K562 (cell line): Measurements from ENCODE around the gene SLC9B2. TPM values are rescaled to one million over a fixed set of nuclear protein-coding genes. Genes with fewer than 3 reads are reported as not detected.

ENCODE experiments used
- ATAC-seq: fragments of 200-7000 bp; cut with Tn5 transposase; 3 replicates; pipeline ENCODE4 v1.9.1; 2020; ENCODE audit warnings: moderate library complexity
- BruUV-seq: library from RNA; stranded (reverse); fragments of 400-500 nt; replicated peaks from 2 replicates; lab custom pipeline; 2021; lab: Mats Ljungman, UMichigan
- CTCF ChIA-PET: fragments of 300-600 bp; formaldehyde crosslinking; extraction: SDS; loops from one replicate; lab custom pipeline; 2021; ENCODE audit warnings: low intra/inter-chr PET ratio; lab: Yijun Ruan, JAX
- POLR2A ChIA-PET: fragments of 300-600, 350-650 bp; sonication (Branson Sonifier 250); formaldehyde crosslinking; extraction: SDS; loops from one replicate; lab custom pipeline; 2021; ENCODE audit warnings: antibody characterized with exemption, inconsistent platforms; lab: Yijun Ruan, JAX
- DNase-seq, 4 experiments: peaks; one replicate each; pipeline versions ENCODE4 v3.0.0 to v3.0.0-alpha.2; 2011 to 2018; ENCODE audit warnings: low spot score in 3 of 4, mixed read lengths in 3 of 4; ENCODE audit errors: extremely low read depth in 1 of 4
- FAIRE-seq: peaks from 2 replicates; lab custom pipeline; 2011; peaks lifted over from hg19 to GRCh38; lab: Jason Lieb, UNC
- H2AFZ ChIP-seq: 2 replicates; pipeline ENCODE4 v1.6.0; 2011; ENCODE audit warnings: low read depth, low read length, control low read depth, inconsistent platforms
- H3K27ac ChIP-seq: fragments of 200-600 bp; 3 replicates; pipeline ENCODE4 v1.8.0; 2011; ENCODE audit warnings: low read depth, mild to moderate bottlenecking, control low read depth, inconsistent platforms, low read length, moderate library complexity, mixed read lengths; ENCODE audit errors: extremely low read depth
- H3K27me3 ChIP-seq, 2 experiments: fragments of 300-600 bp in 1 of 2; 2 replicates in 1 of 2; 3 replicates in 1 of 2; pipeline versions ENCODE4 v1.6.0 to v1.8.0; 2011; ENCODE audit warnings: inconsistent platforms in 2 of 2, low read length in 2 of 2, mild to moderate bottlenecking in 1 of 2, mixed read lengths in 1 of 2, moderate library complexity in 1 of 2; ENCODE audit not compliant: control insufficient read depth in 2 of 2, insufficient read depth in 2 of 2
- H3K36me3 ChIP-seq: fragments of 300-600 bp; 3 replicates; pipeline ENCODE4 v1.8.0; 2011; ENCODE audit warnings: mild to moderate bottlenecking, low read length, inconsistent platforms; ENCODE audit not compliant: control insufficient read depth, insufficient read depth
- H3K4me1 ChIP-seq, 2 experiments: fragments of 200-600 bp in 1 of 2; replicated peaks in 1 of 2; 2 replicates in 1 of 2; 3 replicates in 1 of 2; pipeline versions ENCODE4 v1.5.1 to v1.8.0; 2011; ENCODE audit warnings: inconsistent platforms in 2 of 2, low read length in 2 of 2, mild to moderate bottlenecking in 1 of 2, mixed read lengths in 1 of 2, moderate library complexity in 1 of 2; ENCODE audit not compliant: control insufficient read depth in 2 of 2, insufficient read depth in 2 of 2
- H3K4me2 ChIP-seq: 2 replicates; pipeline ENCODE4 v1.6.1; 2011; ENCODE audit warnings: low read length, control low read depth, inconsistent platforms, mixed read lengths; ENCODE audit not compliant: insufficient read depth
- H3K4me3 ChIP-seq: fragments of 200-600 bp; sonication (generic), shearing (Covaris generic); 2 replicates; pipeline ENCODE4 v1.5.1; 2016; ENCODE audit warnings: control low read depth, inconsistent platforms
- H3K79me2 ChIP-seq: fragments of 200-600 bp; 3 replicates; pipeline ENCODE4 v1.8.0; 2011; ENCODE audit warnings: low read length, inconsistent platforms; ENCODE audit not compliant: control insufficient read depth, insufficient read depth
- H3K9ac ChIP-seq, 2 experiments: 2 replicates each; pipeline versions ENCODE4 v1.6.0 to v1.6.1; 2011; ENCODE audit warnings: low read depth in 2 of 2, low read length in 2 of 2, control low read depth in 1 of 2, inconsistent platforms in 1 of 2, mild to moderate bottlenecking in 1 of 2, mixed read lengths in 1 of 2; ENCODE audit not compliant: insufficient read depth in 1 of 2
- H3K9me1 ChIP-seq: one replicate; pipeline ENCODE4 v1.6.0; 2011; ENCODE audit warnings: inconsistent platforms, mild to moderate bottlenecking, low read length, moderate library complexity; ENCODE audit not compliant: control insufficient read depth, insufficient read depth
- H3K9me3 ChIP-seq: replicated peaks from 2 replicates; pipeline ENCODE4 v1.5.1; 2011; ENCODE audit warnings: low read depth, low read length, inconsistent platforms; ENCODE audit not compliant: control insufficient read depth, insufficient read depth
- H4K20me1 ChIP-seq: replicated peaks from 2 replicates; pipeline ENCODE4 v1.6.1; 2011; ENCODE audit warnings: low read length, inconsistent platforms, mixed read lengths; ENCODE audit not compliant: control insufficient read depth, insufficient read depth
- ETS2 ChIP-seq: IDR thresholded peaks from 2 replicates; pipeline ENCODE4 v1.6.1; 2016; ENCODE audit warnings: borderline replicate concordance, missing genetic modification characterization, mild to moderate bottlenecking, moderate library complexity, missing compliant biosample characterization; ENCODE audit not compliant: poor library complexity, severe bottlenecking
- HNRNPL ChIP-seq: fragments of 200-400 bp; formaldehyde crosslinking; IDR thresholded peaks from 2 replicates; pipeline ENCODE4 v1.6.1; 2017; ENCODE audit warnings: low read depth, mild to moderate bottlenecking, low read length
- KDM1A ChIP-seq, 2 experiments: fragments of 450-650 bp; IDR thresholded peaks; 2 replicates each; pipeline ENCODE4 v1.6.1; 2016; ENCODE audit warnings: mild to moderate bottlenecking in 2 of 2
- KLF1 ChIP-seq: fragments of 450-650 bp; IDR thresholded peaks from 2 replicates; pipeline ENCODE4 v1.6.1; 2016; ENCODE audit warnings: missing genetic modification characterization, missing compliant biosample characterization
- PTRF ChIP-seq: fragments of 450-650 bp; IDR thresholded peaks from 2 replicates; pipeline ENCODE4 v1.6.1; 2016; ENCODE audit warnings: mild to moderate bottlenecking, missing genetic modification characterization, missing compliant biosample characterization
- TBL1XR1 ChIP-seq, 2 experiments: IDR thresholded peaks; 2 replicates each; pipeline ENCODE4 v1.6.1; 2012; ENCODE audit warnings: improper control_type of control experiment in 2 of 2, low read length in 2 of 2, mild to moderate bottlenecking in 1 of 2
- ZNF316 ChIP-seq: fragments of 450-650 bp; IDR thresholded peaks from 2 replicates; pipeline ENCODE4 v1.6.1; 2016
- WGBS: fragments of 100-300 bp; shearing (Covaris generic); methylation state at CpG from one replicate; pipeline ENCODE4 v1.1.6; 2016; ENCODE audit warnings: low coverage, mixed read lengths; ENCODE audit not compliant: insufficient coverage; ENCODE audit errors: missing lambda C conversion rate; 5-methylcytosine and 5-hydroxymethylcytosine counted together
- in situ Hi-C: fragments of 300-500 bp; cut with MboI; formaldehyde crosslinking; loops from 4 replicates; pipeline ENCODE4 v1.15.0; 2018; ENCODE audit warnings: inconsistent platforms, mixed read lengths
- intact Hi-C: fragments of 100-400 bp; cut with micrococcal nuclease; formaldehyde crosslinking; loops from 2 replicates; pipeline ENCODE4 v1.14.2; 2022
- polyA plus RNA-seq, 8 experiments: library from polyadenylated mRNA; depleted of rRNA in 4 of 8; stranded (reverse) in 5 of 8; unstranded in 3 of 8; fragments of >200 nt; fragmentation: Nextera tagmentation in 2 of 8; fragmentation: Illumina TruSeq in 1 of 8; extraction: Ambion mirVana in 2 of 8; extraction: Trizol in 1 of 8; gene quantifications; 2 replicates each; pipeline versions ENCODE4 v1.2.1 to v1.2.3, GENCODE V29; 2011 to 2014; ENCODE audit warnings: inconsistent platforms in 1 of 8, missing spikeins in 1 of 8
- total RNA-seq, 7 experiments: library from RNA; depleted of rRNA in 6 of 7; stranded (reverse); fragments of >200 nt in 6 of 7; fragmentation: Illumina TruSeq in 2 of 7; extraction: Trizol in 2 of 7; gene quantifications; 2 replicates each; pipeline versions ENCODE4 v1.2.1 to v1.2.3, GENCODE V29; 2011 to 2021; ENCODE audit warnings: low replicate concordance in 1 of 7
- TF ChIP-seq, protein P1 (sequence below): fragments of 250-450 bp; sonication (Bioruptor Pico); IDR thresholded peaks from 2 replicates; pipeline ENCODE4 v1.8.0; 2021; ENCODE audit warnings: moderate library complexity, mild to moderate bottlenecking, inconsistent platforms

SLC9B2 gene
- total and polyA plus RNA-seq, 9 of the 15 experiments (the other 6 are each of a cell fraction or from before 2014, with no cell fraction given) = 6.6 to 14.6 (median 11.4) TPM

DNA sequence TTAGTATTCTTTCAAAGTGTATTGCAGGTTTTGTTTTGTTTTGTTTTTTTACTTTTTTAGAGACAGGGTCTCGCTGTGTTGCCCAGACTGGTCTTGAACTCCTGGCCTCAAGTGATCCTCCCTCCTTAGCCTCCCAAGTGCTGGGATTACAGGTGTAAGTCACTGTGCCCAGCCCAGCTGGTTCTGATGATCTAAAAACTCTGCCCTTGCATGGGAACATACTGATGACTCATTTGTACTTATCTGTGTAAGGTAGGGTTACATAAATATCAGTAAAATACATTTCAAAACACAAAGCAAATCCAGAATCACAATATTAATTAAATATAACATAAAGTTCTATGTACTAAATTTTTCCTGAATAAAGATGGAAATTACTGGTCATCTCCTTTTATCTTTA, 49.7 kb downstream of the SLC9B2 start:
- Histone ChIP-seq H2AFZ (no peak overlapping the region), H3K9ac (no peak overlapping the region), H3K4me2 (no peak overlapping the region), H3K9me1 (no peaks in the 10 kb centered on the region), H3K9me3 (no peaks in the 10 kb centered on the region), H3K27me3 (no peaks in the 10 kb centered on the region), H3K79me2 (no peaks in the 10 kb centered on the region), H3K36me3 (no peaks in the 10 kb centered on the region), H4K20me1 (no peaks in the 10 kb centered on the region), H3K4me1 (no peaks in the 10 kb centered on the region; a peak in 1 of 5 replicates), H3K4me3 (no peak overlapping the region), H3K27ac (no peak overlapping the region)
- no peak for TF ChIP-seq KDM1A (IDR thresholded peaks at IDR 0.05)
- no peak for TF ChIP-seq HNRNPL
- no peak for TF ChIP-seq KLF1 (tag)
- 44% methylated on average over 1 of the region's 1 CpG for WGBS
- intact Hi-C loops (no loop called here), in situ Hi-C loops (no loop called here)
- POLR2A ChIA-PET = no interaction called here
- no peak for DNase-seq
- no peak for ATAC-seq
- no peak for FAIRE-seq
- no TSS peak for BruUV-seq
- CTCF ChIA-PET = no interaction called here

DNA sequence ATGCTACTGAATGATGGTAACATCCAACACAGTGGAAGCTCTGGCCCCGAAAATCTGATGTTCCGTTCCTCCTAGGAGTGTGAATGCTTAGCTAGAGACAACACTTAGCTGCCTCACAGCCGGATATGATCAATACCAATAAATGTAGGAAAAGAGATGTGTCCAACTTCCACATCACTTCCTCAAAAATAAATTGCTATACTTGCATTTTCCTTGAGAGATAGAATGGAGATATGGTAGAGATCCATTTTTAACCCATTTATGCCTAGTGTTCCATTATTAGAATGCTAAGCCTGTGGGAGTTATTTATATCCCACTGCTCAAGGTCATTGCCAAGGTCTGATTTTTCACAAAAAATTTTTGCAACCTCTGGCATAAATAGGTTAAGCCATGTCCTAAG, 51.6 kb downstream of the SLC9B2 start:
- no peak overlapping the region for H2AFZ ChIP-seq
- CTCF ChIA-PET = no interaction called here
- H3K27ac ChIP-seq = no peak overlapping the region
- FAIRE-seq (no peak), DNase-seq (no peak), ATAC-seq (no peak)
- intact Hi-C loops = no loop called here
- H4K20me1 ChIP-seq = no peaks in the 10 kb centered on the region
- H3K4me1 ChIP-seq = no peaks in the 10 kb centered on the region; a peak in 1 of 5 replicates
- H3K27me3 ChIP-seq = no peaks in the 10 kb centered on the region
- H3K9me3 ChIP-seq = no peaks in the 10 kb centered on the region
- TF ChIP-seq PTRF (tag) (no peak), TBL1XR1 (IDR thresholded peaks at IDR 0.05; ENCODE audit: low read length in 2 of 2) (no peak), ZNF316 (peak; percentile 75), ETS2 (no peak), KDM1A (IDR thresholded peaks at IDR 0.05) (no peak)
- TF ChIP-seq, protein P1, sequence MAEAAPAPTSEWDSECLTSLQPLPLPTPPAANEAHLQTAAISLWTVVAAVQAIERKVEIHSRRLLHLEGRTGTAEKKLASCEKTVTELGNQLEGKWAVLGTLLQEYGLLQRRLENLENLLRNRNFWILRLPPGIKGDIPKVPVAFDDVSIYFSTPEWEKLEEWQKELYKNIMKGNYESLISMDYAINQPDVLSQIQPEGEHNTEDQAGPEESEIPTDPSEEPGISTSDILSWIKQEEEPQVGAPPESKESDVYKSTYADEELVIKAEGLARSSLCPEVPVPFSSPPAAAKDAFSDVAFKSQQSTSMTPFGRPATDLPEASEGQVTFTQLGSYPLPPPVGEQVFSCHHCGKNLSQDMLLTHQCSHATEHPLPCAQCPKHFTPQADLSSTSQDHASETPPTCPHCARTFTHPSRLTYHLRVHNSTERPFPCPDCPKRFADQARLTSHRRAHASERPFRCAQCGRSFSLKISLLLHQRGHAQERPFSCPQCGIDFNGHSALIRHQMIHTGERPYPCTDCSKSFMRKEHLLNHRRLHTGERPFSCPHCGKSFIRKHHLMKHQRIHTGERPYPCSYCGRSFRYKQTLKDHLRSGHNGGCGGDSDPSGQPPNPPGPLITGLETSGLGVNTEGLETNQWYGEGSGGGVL (CRISPR knock-in tag) = no peak
- no peaks in the 10 kb centered on the region for H3K36me3 ChIP-seq
- no TSS peak for BruUV-seq
- WGBS = 53% methylated on average over 3 of the region's 3 CpGs
- H3K9ac ChIP-seq = no peak overlapping the region
- H3K4me2 ChIP-seq = no peak overlapping the region
- no peak overlapping the region for H3K4me3 ChIP-seq
- H3K9me1 ChIP-seq = no peaks in the 10 kb centered on the region
- H3K79me2 ChIP-seq = no peaks in the 10 kb centered on the region
- in situ Hi-C loops = no loop called here
- POLR2A ChIA-PET = no interaction called here
